SK-N-SH (cell line): ENCODE data around the gene KDM4C. TPM values are rescaled to one million over a fixed set of nuclear protein-coding genes. Genes with fewer than 3 reads are reported as not detected.

ENCODE experiments used
- CTCF ChIA-PET: fragments of 300-600, 350-600 bp; formaldehyde crosslinking; extraction: SDS; loops from one replicate; lab custom pipeline; 2021; lab: Yijun Ruan, JAX
- POLR2A ChIA-PET: fragments of 350-600 bp; sonication (Branson Sonifier 250); formaldehyde crosslinking; extraction: SDS; loops from one replicate; lab custom pipeline; 2020; ENCODE audit warnings: antibody characterized with exemption, inconsistent platforms; lab: Yijun Ruan, JAX
- DNase-seq: peaks from one replicate; pipeline ENCODE4 v3.0.0; 2012
- H2AFZ ChIP-seq: fragments of 200-600 bp; sonication (generic); 2 replicates; pipeline ENCODE4 v1.8.1; 2016; ENCODE audit warnings: antibody characterized with exemption, mild to moderate bottlenecking, low read depth
- H3F3A ChIP-seq: fragments of 200-600 bp; sonication (generic); replicated peaks from 2 replicates; pipeline ENCODE3; 2016; ENCODE audit warnings: antibody characterized with exemption, mild to moderate bottlenecking; ENCODE audit not compliant: insufficient read depth
- H3K27ac ChIP-seq, 2 experiments: fragments of 200-500 bp in 1 of 2; fragments of 200-600 bp in 1 of 2; sonication (Bioruptor generic) in 1 of 2; sonication (generic), shearing (Covaris generic) in 1 of 2; 2 replicates each; pipeline versions ENCODE4 v1.5.1 to v1.6.1; 2014 to 2016; ENCODE audit warnings: low read depth in 2 of 2, inconsistent platforms in 1 of 2, low read length in 1 of 2, mild to moderate bottlenecking in 1 of 2, mixed read lengths in 1 of 2
- H3K27me3 ChIP-seq: fragments of 200-600 bp; sonication (generic), shearing (Covaris generic); 2 replicates; pipeline ENCODE4 v1.6.1; 2016; ENCODE audit warnings: mixed run types; ENCODE audit not compliant: insufficient read depth
- H3K36me3 ChIP-seq, 2 experiments: fragments of 200-500 bp in 1 of 2; fragments of 200-600 bp in 1 of 2; sonication (Bioruptor generic) in 1 of 2; sonication (generic) in 1 of 2; replicated peaks in 1 of 2; 2 replicates each; pipeline versions ENCODE3 to v1.5.1; 2014 to 2016; ENCODE audit warnings: low read length in 1 of 2, mild to moderate bottlenecking in 1 of 2; ENCODE audit not compliant: insufficient read depth in 2 of 2, control insufficient read depth in 1 of 2
- H3K4me1 ChIP-seq, 2 experiments: fragments of 200-500 bp in 1 of 2; fragments of 200-600 bp in 1 of 2; sonication (Bioruptor generic) in 1 of 2; sonication (generic), shearing (Covaris generic) in 1 of 2; 2 replicates each; pipeline versions ENCODE4 v1.5.1 to v1.6.1; 2014 to 2016; ENCODE audit warnings: low read depth in 1 of 2, low read length in 1 of 2, mixed run types in 1 of 2; ENCODE audit not compliant: insufficient read depth in 2 of 2, control insufficient read depth in 1 of 2
- H3K4me2 ChIP-seq: fragments of 200-600 bp; sonication (generic), shearing (Covaris generic); 2 replicates; pipeline ENCODE4 v1.6.1; 2017; ENCODE audit warnings: mixed run types
- H3K4me3 ChIP-seq, 2 experiments: fragments of 200-500 bp in 1 of 2; fragments of 200-600 bp in 1 of 2; sonication (Bioruptor generic) in 1 of 2; sonication (generic), shearing (Covaris generic) in 1 of 2; 2 replicates each; pipeline versions ENCODE4 v1.5.1 to v1.8.1; 2014 to 2016; ENCODE audit warnings: low read depth in 2 of 2, inconsistent platforms in 1 of 2, low read length in 1 of 2, mild to moderate bottlenecking in 1 of 2, mixed read lengths in 1 of 2, moderate library complexity in 1 of 2
- H3K79me2 ChIP-seq: fragments of 200-600 bp; sonication (generic); 2 replicates; pipeline ENCODE4 v1.8.1; 2017; ENCODE audit warnings: mild to moderate bottlenecking; ENCODE audit not compliant: insufficient read depth
- H3K9ac ChIP-seq: fragments of 200-600 bp; sonication (generic); 2 replicates; pipeline ENCODE4 v1.6.1; 2017; ENCODE audit warnings: mixed run types
- H3K9me2 ChIP-seq: fragments of 200-600 bp; sonication (generic); 2 replicates; pipeline ENCODE4 v1.6.1; 2017; ENCODE audit warnings: mixed run types
- H3K9me3 ChIP-seq: fragments of 200-600 bp; sonication (generic); 2 replicates; pipeline ENCODE4 v1.6.1; 2017; ENCODE audit warnings: mixed run types, mild to moderate bottlenecking, moderate library complexity
- H4K20me1 ChIP-seq: fragments of 200-600 bp; sonication (generic); 2 replicates; pipeline ENCODE4 v1.6.1; 2017; ENCODE audit warnings: mild to moderate bottlenecking, mixed run types; ENCODE audit not compliant: insufficient read depth
- EP300 ChIP-seq, 2 experiments: IDR thresholded peaks; 2 replicates each; pipeline versions ENCODE4 v1.4.0 to v1.6.1; 2012; ENCODE audit warnings: borderline replicate concordance in 1 of 2, low read depth in 1 of 2, low read length in 1 of 2
- EZH2phosphoT487 ChIP-seq: fragments of 200-600 bp; sonication (generic); IDR thresholded peaks from 2 replicates; pipeline ENCODE4 v1.6.1; 2017; ENCODE audit warnings: low read depth, mixed run types, mild to moderate bottlenecking, antibody characterized with exemption, moderate library complexity, borderline replicate concordance
- FOXJ3 ChIP-seq: sonication (generic); formaldehyde crosslinking; IDR thresholded peaks from 2 replicates; pipeline ENCODE4 v1.5.1; 2020; ENCODE audit warnings: mild to moderate bottlenecking, missing genetic modification reagents
- MEF2A ChIP-seq: IDR thresholded peaks from 2 replicates; pipeline ENCODE4 v1.4.0; 2012; ENCODE audit warnings: low read depth, borderline replicate concordance
- RXRA ChIP-seq: IDR thresholded peaks from 2 replicates; pipeline ENCODE4 v1.4.0; 2012; ENCODE audit warnings: low read depth, mild to moderate bottlenecking, borderline replicate concordance
- TAF1 ChIP-seq: IDR thresholded peaks from 2 replicates; pipeline ENCODE4 v1.6.1; 2012; ENCODE audit warnings: low read depth, mild to moderate bottlenecking, low read length, moderate library complexity, borderline replicate concordance
- WGBS: methylation state at CpG from one replicate; pipeline ENCODE4 v1.1.6; 2017; ENCODE audit warnings: low lambda C conversion rate; 5-methylcytosine and 5-hydroxymethylcytosine counted together
- polyA plus RNA-seq, 3 experiments: library from polyadenylated mRNA; depleted of rRNA; stranded (reverse); fragments of >200 nt; gene quantifications; 2 replicates each; pipeline ENCODE4 v1.2.3, GENCODE V29; 2012
- TF ChIP-seq, protein P1 (sequence below): IDR thresholded peaks from 2 replicates; pipeline ENCODE4 v1.4.0; 2012; ENCODE audit warnings: low read depth, borderline replicate concordance

The KDM4C gene
- polyA plus RNA-seq, 1 of the 3 experiments (the other 2 are of a cell fraction): 9.4 TPM

DNA sequence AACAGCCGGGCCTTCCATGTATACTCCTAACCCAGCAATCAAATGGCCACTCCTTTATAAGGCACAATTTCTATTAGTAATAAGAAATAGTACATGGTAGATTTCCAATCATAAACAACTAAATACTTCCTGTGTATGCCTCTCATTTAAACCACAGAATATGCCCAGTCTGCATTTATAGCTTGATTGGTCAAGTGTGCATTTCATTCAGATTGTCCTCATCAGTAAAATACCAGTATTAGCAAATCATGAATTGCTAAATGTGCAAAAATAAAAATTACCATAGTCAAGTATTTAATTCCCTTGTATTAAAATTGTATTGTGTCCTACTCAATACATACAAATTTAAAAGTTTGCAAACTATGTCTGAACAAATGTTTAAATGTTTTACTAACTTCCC, 406.2 kb downstream of the KDM4C start:
- Histone ChIP-seq H3K9me2 (no peaks in the 10 kb centered on the region), H3K4me2 (no peak overlapping the region), H4K20me1 (no peaks in the 10 kb centered on the region), H3K9me3 (no peaks in the 10 kb centered on the region), H2AFZ (no peak overlapping the region), H3F3A (no peaks in the 10 kb centered on the region), H3K79me2 (no peaks in the 10 kb centered on the region), H3K27me3 (no peaks in the 10 kb centered on the region), H3K9ac (no peak overlapping the region), H3K4me1 (no peaks in the 10 kb centered on the region), H3K27ac (no peak overlapping the region), H3K4me3 (no peak overlapping the region), H3K36me3 (peaks cover 0 to 4% of the 10 kb centered on the region in 2 experiments)
- ChIA-PET CTCF (interaction anchor here (0.6 to 1.3 kb wide), 2 partner anchors 9 to 37 kb away, joined by 3 read pairs; no protein-coding TSS in a partner anchor), POLR2A (no interaction called here)
- 23% methylated on average over 1 of the region's 1 CpG for WGBS
- TF ChIP-seq EP300 (IDR thresholded peaks at IDR 0.05; ENCODE audit: borderline replicate concordance in 1 of 2, low read depth in 1 of 2, low read length in 1 of 2): no peak
- no peak for TF ChIP-seq TAF1
- no peak for TF ChIP-seq RXRA
- TF ChIP-seq EZH2phosphoT487: no peak
- TF ChIP-seq, protein P1, sequence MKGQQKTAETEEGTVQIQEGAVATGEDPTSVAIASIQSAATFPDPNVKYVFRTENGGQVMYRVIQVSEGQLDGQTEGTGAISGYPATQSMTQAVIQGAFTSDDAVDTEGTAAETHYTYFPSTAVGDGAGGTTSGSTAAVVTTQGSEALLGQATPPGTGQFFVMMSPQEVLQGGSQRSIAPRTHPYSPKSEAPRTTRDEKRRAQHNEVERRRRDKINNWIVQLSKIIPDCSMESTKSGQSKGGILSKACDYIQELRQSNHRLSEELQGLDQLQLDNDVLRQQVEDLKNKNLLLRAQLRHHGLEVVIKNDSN: no peak
- TF ChIP-seq MEF2A: no peak
- TF ChIP-seq FOXJ3 (CRISPR knock-in tag): no peak
- DNase-seq: no peak

DNA sequence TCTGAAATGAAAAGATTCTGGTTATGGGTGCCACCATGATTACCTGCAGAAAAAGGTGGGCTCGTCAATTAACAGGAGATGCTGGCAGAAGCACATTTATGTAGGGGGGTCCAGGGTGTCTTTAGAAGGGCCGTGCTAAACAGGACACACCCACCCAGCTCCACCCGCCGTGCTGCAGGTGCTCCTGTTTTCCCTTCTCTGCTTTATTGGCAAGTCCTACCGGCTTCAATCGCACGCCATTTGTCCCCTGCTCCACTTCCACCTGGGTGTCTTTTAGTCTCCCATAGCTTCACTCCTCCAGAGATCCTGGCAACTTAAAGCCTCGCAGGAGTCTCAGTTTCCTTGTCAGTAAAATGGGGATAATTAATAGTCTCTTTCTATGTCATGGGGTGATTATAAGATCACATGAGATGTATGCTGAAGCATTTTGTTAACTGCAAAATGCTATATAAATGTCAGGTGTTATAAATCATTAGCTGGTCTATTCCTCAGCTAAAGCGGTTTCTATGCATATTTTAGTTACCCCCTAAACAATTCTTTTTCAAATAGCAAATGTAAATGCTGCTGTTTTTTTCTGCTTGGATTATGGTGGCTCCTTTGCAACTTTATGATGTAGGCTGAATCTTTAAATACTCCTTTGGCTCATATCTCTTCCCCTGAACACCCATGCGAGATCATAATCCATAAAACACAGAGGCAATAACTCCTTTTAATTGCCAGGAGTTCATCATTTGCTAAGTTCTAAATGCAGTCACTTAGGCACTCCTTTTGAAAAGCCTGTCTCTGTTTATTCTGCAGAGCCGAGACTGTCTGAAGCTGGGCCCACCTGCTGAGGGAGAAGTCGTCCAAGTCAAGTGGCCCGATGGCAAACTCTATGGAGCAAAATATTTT, 406.9 kb downstream of the KDM4C start:
- Histone ChIP-seq H3K4me1 (no peaks in the 10 kb centered on the region; a peak in 1 of 4 replicates), H4K20me1 (no peaks in the 10 kb centered on the region), H3K4me2 (no peak overlapping the region), H3K27ac (no peak overlapping the region), H3K36me3 (peaks cover 0 to 4% of the 10 kb centered on the region in 2 experiments), H2AFZ (no peak overlapping the region), H3K9me3 (no peaks in the 10 kb centered on the region), H3K27me3 (no peaks in the 10 kb centered on the region), H3F3A (no peaks in the 10 kb centered on the region), H3K9me2 (no peaks in the 10 kb centered on the region), H3K79me2 (no peaks in the 10 kb centered on the region), H3K9ac (no peak overlapping the region), H3K4me3 (no peak overlapping the region)
- TF ChIP-seq, protein P1: no peak
- DNase-seq: no peak
- 88% methylated on average over 12 of the region's 13 CpGs for WGBS
- ChIA-PET POLR2A (no interaction called here), CTCF (interaction anchor here (0.6 to 1.3 kb wide), 2 partner anchors 36 to 231 kb away, joined by 3 read pairs; no protein-coding TSS in a partner anchor)
